ENCODE results near the gene ILDR1. TPM values are rescaled to one million over a fixed set of nuclear protein-coding genes. Genes with fewer than 3 reads are reported as not detected.

ILDR1 gene
- total and polyA plus RNA-seq, 2 of the 4 experiments (the other 2 are of a cell fraction) = not detected

DNA sequence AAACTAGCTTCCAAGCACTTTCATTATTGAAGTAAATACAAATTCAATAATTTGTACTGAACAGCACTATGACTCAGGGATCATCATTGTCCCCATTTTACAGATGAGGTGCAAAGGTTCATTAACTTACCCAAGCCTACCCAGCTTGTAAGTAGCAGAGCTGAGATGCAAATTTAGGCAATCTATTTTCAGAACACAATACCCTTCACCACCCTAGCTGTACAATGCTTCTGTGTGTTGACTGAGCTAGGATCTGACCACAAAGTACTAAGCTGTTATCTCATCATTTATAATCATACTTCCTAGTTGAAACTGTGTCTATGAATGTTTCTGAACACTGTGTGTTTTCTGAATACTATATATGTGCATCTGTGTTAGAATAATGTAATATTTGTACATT is 3.2 kb upstream of the ILDR1 start:
- H3K18ac ChIP-seq (ENCODE audit: low read depth, low read length) = no peak overlapping the region
- H2BK15ac ChIP-seq (ENCODE audit: low read depth, low read length) = no peak overlapping the region
- ChIA-PET CTCF (interaction anchor here (0.6 kb wide), 1 partner anchor 15 kb away, joined by 3 read pairs; no protein-coding TSS in a partner anchor), POLR2A (ENCODE audit: unreplicated experiment) (no interaction called here)
- H3K4me3 ChIP-seq (ENCODE audit: insufficient read depth, low read depth, low read length) = no peak overlapping the region
- no peak overlapping the region for H3K14ac ChIP-seq (replicated peaks; ENCODE audit: low read depth, low read length)
- ATAC-seq (ENCODE audit: low read depth) = no peak
- TF ChIP-seq MAFK (IDR thresholded peaks at IDR 0.05; ENCODE audit: low read depth, low read length) (no peak), RFX5 (IDR thresholded peaks at IDR 0.05; ENCODE audit: low read depth, low read length) (no peak), CHD1 (IDR thresholded peaks at IDR 0.05; ENCODE audit: low read depth, low read length) (no peak), POLR2A (IDR thresholded peaks at IDR 0.05; ENCODE audit: low read depth, low read length) (no peak), MAZ (IDR thresholded peaks at IDR 0.05; ENCODE audit: borderline replicate concordance, low read depth, low read length) (no peak), NFE2L2 (IDR thresholded peaks at IDR 0.05; ENCODE audit: low read depth, low read length) (no peak), FOS (IDR thresholded peaks at IDR 0.05; ENCODE audit: low read depth, low read length) (no peak), MXI1 (IDR thresholded peaks at IDR 0.05; ENCODE audit: borderline replicate concordance, low read depth, low read length) (no peak)
- TF ChIP-seq, protein P1, sequence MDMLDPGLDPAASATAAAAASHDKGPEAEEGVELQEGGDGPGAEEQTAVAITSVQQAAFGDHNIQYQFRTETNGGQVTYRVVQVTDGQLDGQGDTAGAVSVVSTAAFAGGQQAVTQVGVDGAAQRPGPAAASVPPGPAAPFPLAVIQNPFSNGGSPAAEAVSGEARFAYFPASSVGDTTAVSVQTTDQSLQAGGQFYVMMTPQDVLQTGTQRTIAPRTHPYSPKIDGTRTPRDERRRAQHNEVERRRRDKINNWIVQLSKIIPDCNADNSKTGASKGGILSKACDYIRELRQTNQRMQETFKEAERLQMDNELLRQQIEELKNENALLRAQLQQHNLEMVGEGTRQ (IDR thresholded peaks at IDR 0.05; ENCODE audit: low read depth, low read length) = no peak
- no peak overlapping the region for H3K23ac ChIP-seq (ENCODE audit: low read depth, low read length)
- H3K79me1 ChIP-seq (ENCODE audit: low read depth in 1 of 2, low read length in 2 of 2) = no peaks in the 10 kb centered on the region
- H3K4me1 ChIP-seq (ENCODE audit: control insufficient read depth, insufficient read depth, low read length) = no peaks in the 10 kb centered on the region
- no peak overlapping the region for H4K5ac ChIP-seq (ENCODE audit: low read depth, low read length)
- H3K4ac ChIP-seq (ENCODE audit: low read depth, low read length) = no peak overlapping the region
- H3K4me2 ChIP-seq (ENCODE audit: low read depth, low read length) = no peak overlapping the region
- no peak overlapping the region for H2AK9ac ChIP-seq (replicated peaks; ENCODE audit: low read depth, low read length, poor library complexity)
- no peaks in the 10 kb centered on the region for H3K9me3 ChIP-seq (ENCODE audit: control insufficient read depth, insufficient read depth, low read length)
- H2BK20ac ChIP-seq (ENCODE audit: low read depth, low read length) = no peak overlapping the region
- no peak for DNase-seq
- no peak overlapping the region for H3K27ac ChIP-seq (ENCODE audit: insufficient read depth, low read length)
- H2AFZ ChIP-seq (replicated peaks; ENCODE audit: low read length, poor library complexity) = no peak overlapping the region
- dilution Hi-C loops (cut with HindIII; ENCODE audit: low sequenced_read_pairs, unreplicated experiment) = no loop called here
- H2AK5ac ChIP-seq (ENCODE audit: low read depth, low read length) = no peak overlapping the region
- H3K27me3 ChIP-seq (ENCODE audit: control insufficient read depth, insufficient read depth, low read length) = peaks cover 19% of the 10 kb centered on the region
- H4K20me1 ChIP-seq (ENCODE audit: insufficient read depth, low read length) = no peaks in the 10 kb centered on the region
- H3K56ac ChIP-seq (ENCODE audit: extremely low read depth, insufficient read depth, low read length) = no peak overlapping the region
- H4K91ac ChIP-seq (ENCODE audit: insufficient read depth, low read depth, low read length) = no peak overlapping the region
- no peak overlapping the region for H3K9ac ChIP-seq (ENCODE audit: low read depth, low read length)
- H4K8ac ChIP-seq (ENCODE audit: low read depth in 2 of 2, low read length in 2 of 2) = no peak overlapping the region
- H2BK5ac ChIP-seq (ENCODE audit: low read depth, low read length, poor library complexity, severe bottlenecking) = no peak overlapping the region
- H2BK120ac ChIP-seq (ENCODE audit: low read depth, low read length) = no peak overlapping the region
- H3K36me3 ChIP-seq (ENCODE audit: control insufficient read depth, insufficient read depth, low read length) = no peaks in the 10 kb centered on the region
- H3K9me1 ChIP-seq (ENCODE audit: insufficient read depth, low read length) = no peaks in the 10 kb centered on the region
- no TSS peak for BruUV-seq (replicated peaks)
- intact Hi-C loops (cut with micrococcal nuclease) = no loop called here
- in situ Hi-C loops (cut with MboI; ENCODE audit: low sequenced_read_pairs) = no loop called here
